Mesenchymal stem cell (in vitro differentiated cells and primary cell): ENCODE measurements around the gene ACACB.

Experiments
- DNase-seq: peaks from one replicate; pipeline ENCODE4 v3.0.0-alpha.2; 2013
- H2AFZ ChIP-seq: one replicate; pipeline ENCODE4 v1.6.1; 2013; ENCODE audit warnings: low read depth, mild to moderate bottlenecking, control low read depth, inconsistent platforms, low read length, moderate library complexity
- H2AK5ac ChIP-seq: 2 replicates; pipeline ENCODE4 v1.6.1; 2013; ENCODE audit warnings: low read length, moderate library complexity, mild to moderate bottlenecking, inconsistent platforms; ENCODE audit not compliant: severe bottlenecking
- H2BK120ac ChIP-seq: one replicate; pipeline ENCODE4 v1.6.1; 2013; ENCODE audit warnings: low read depth, mild to moderate bottlenecking, inconsistent platforms, low read length, moderate library complexity
- H2BK12ac ChIP-seq, 2 experiments: one replicate each; pipeline ENCODE4 v1.6.1; 2013; ENCODE audit warnings: inconsistent platforms in 2 of 2, low read length in 2 of 2, mild to moderate bottlenecking in 2 of 2, moderate library complexity in 2 of 2, control low read depth in 1 of 2
- H2BK15ac ChIP-seq: one replicate; pipeline ENCODE4 v1.6.1; 2013; ENCODE audit warnings: mild to moderate bottlenecking, low read depth, inconsistent platforms; ENCODE audit not compliant: poor library complexity, severe bottlenecking
- H2BK5ac ChIP-seq: 2 replicates; pipeline ENCODE4 v1.6.1; 2013; ENCODE audit warnings: low read depth, mild to moderate bottlenecking, low read length, control low read depth, inconsistent platforms; ENCODE audit not compliant: poor library complexity, severe bottlenecking
- H3K14ac ChIP-seq, 2 experiments: one replicate each; pipeline ENCODE4 v1.6.1; 2013; ENCODE audit warnings: inconsistent platforms in 2 of 2, low read length in 2 of 2, control low read depth in 1 of 2, mild to moderate bottlenecking in 1 of 2, moderate library complexity in 1 of 2
- H3K18ac ChIP-seq, 2 experiments: one replicate each; pipeline ENCODE4 v1.6.1; 2013; ENCODE audit warnings: inconsistent platforms in 2 of 2, low read length in 2 of 2, control low read depth in 1 of 2, low read depth in 1 of 2, mild to moderate bottlenecking in 1 of 2
- H3K23ac ChIP-seq, 2 experiments: one replicate each; pipeline ENCODE4 v1.6.1; 2013; ENCODE audit warnings: inconsistent platforms in 2 of 2, low read length in 2 of 2, mild to moderate bottlenecking in 2 of 2, moderate library complexity in 2 of 2, control low read depth in 1 of 2
- H3K27ac ChIP-seq: 2 replicates; pipeline ENCODE4 v1.5.1; 2013; ENCODE audit warnings: mild to moderate bottlenecking, moderate library complexity, low read length, control low read depth, inconsistent platforms; ENCODE audit not compliant: poor library complexity, severe bottlenecking
- H3K27me3 ChIP-seq, 2 experiments: 2 replicates each; pipeline versions ENCODE4 v1.6.1 to v1.7.0; 2013; ENCODE audit warnings: low read length in 2 of 2, mild to moderate bottlenecking in 2 of 2, moderate library complexity in 2 of 2, control low read depth in 1 of 2, inconsistent platforms in 1 of 2; ENCODE audit not compliant: control insufficient read depth in 1 of 2, insufficient read depth in 1 of 2
- H3K36me3 ChIP-seq, 2 experiments: 2 replicates each; pipeline versions ENCODE4 v1.6.1 to v1.7.0; 2013; ENCODE audit warnings: low read length in 2 of 2, control low read depth in 1 of 2, inconsistent platforms in 1 of 2, low read depth in 1 of 2, mild to moderate bottlenecking in 1 of 2; ENCODE audit not compliant: insufficient read depth in 2 of 2, control insufficient read depth in 1 of 2
- H3K4ac ChIP-seq, 2 experiments: one replicate each; pipeline ENCODE4 v1.6.1; 2013; ENCODE audit warnings: inconsistent platforms in 2 of 2, low read length in 2 of 2, mild to moderate bottlenecking in 2 of 2, moderate library complexity in 2 of 2, control low read depth in 1 of 2, low read depth in 1 of 2
- H3K4me1 ChIP-seq: 2 replicates; pipeline ENCODE4 v1.6.1; 2013; ENCODE audit warnings: low read depth, low read length, control low read depth; ENCODE audit not compliant: control insufficient read depth, insufficient read depth
- H3K4me2 ChIP-seq: 2 replicates; pipeline ENCODE4 v1.6.1; 2013; ENCODE audit warnings: low read length, mild to moderate bottlenecking, inconsistent platforms; ENCODE audit not compliant: poor library complexity, severe bottlenecking
- H3K4me3 ChIP-seq, 2 experiments: 2 replicates each; pipeline versions ENCODE4 v1.5.1 to v1.7.0; 2013; ENCODE audit warnings: low read length in 2 of 2, mild to moderate bottlenecking in 2 of 2, control low read depth in 1 of 2, low read depth in 1 of 2; ENCODE audit not compliant: insufficient read depth in 1 of 2
- H3K79me1 ChIP-seq: replicated peaks from 2 replicates; pipeline ENCODE4 v1.6.1; 2013; ENCODE audit warnings: mild to moderate bottlenecking, control low read depth, low read length, inconsistent platforms; ENCODE audit not compliant: poor library complexity, severe bottlenecking
- H3K9ac ChIP-seq: 2 replicates; pipeline ENCODE4 v1.7.0; 2013; ENCODE audit warnings: mild to moderate bottlenecking, low read length, moderate library complexity
- H3K9me3 ChIP-seq: 2 replicates; pipeline ENCODE4 v1.7.0; 2013; ENCODE audit warnings: mild to moderate bottlenecking, low read length; ENCODE audit not compliant: control insufficient read depth
- H4K8ac ChIP-seq: one replicate; pipeline ENCODE4 v1.6.1; 2013; ENCODE audit warnings: inconsistent platforms, mild to moderate bottlenecking, low read length, moderate library complexity
- H4K91ac ChIP-seq: one replicate; pipeline ENCODE4 v1.6.1; 2013; ENCODE audit warnings: mild to moderate bottlenecking, low read length, inconsistent platforms
- WGBS: methylation state at CpG from one replicate; pipeline ENCODE4 v1.1.7; 2013; ENCODE audit warnings: mixed read lengths; 5-methylcytosine and 5-hydroxymethylcytosine counted together

Gene ACACB

GRCh38 chr12:109244073-109244472 is 127.7 kb downstream of the ACACB start:
- Histone ChIP-seq H3K4me1 (no peaks in the 10 kb centered on the region), H3K9me3 (no peaks in the 10 kb centered on the region), H3K27ac (no peak overlapping the region), H3K4ac (no peak overlapping the region), H3K14ac (no peak overlapping the region), H3K23ac (no peak overlapping the region), H2AK5ac (no peak overlapping the region), H3K27me3 (no peaks in the 10 kb centered on the region), H3K36me3 (peaks cover 13 to 45% of the 10 kb centered on the region in 2 experiments), H2BK12ac (no peak overlapping the region), H3K4me2 (no peak overlapping the region), H2BK120ac (no peak overlapping the region), H4K91ac (no peak overlapping the region), H2BK15ac (no peak overlapping the region), H4K8ac (no peak overlapping the region), H2AFZ (no peak overlapping the region), H3K4me3 (no peak overlapping the region), H3K79me1 (no peaks in the 10 kb centered on the region), H2BK5ac (no peak overlapping the region), H3K18ac (no peak overlapping the region), H3K9ac (no peak overlapping the region)
- DNase-seq = no peak
- 78% methylated on average over 3 of the region's 5 CpGs for WGBS

GRCh38 chr12:109246221-109246620 is 129.8 kb downstream of the ACACB start:
- H3K36me3 ChIP-seq = peaks cover 5 to 31% of the 10 kb centered on the region in 2 experiments
- no peak overlapping the region for H3K4me2 ChIP-seq
- H3K79me1 ChIP-seq = no peaks in the 10 kb centered on the region
- H4K8ac ChIP-seq = no peak overlapping the region
- no peak for DNase-seq
- WGBS = 88% methylated on average over 15 of the region's 15 CpGs
- no peak overlapping the region for H2BK12ac ChIP-seq
- H3K27ac ChIP-seq = no peak overlapping the region
- H3K14ac ChIP-seq = no peak overlapping the region
- H3K4ac ChIP-seq = no peak overlapping the region
- H4K91ac ChIP-seq = no peak overlapping the region
- H3K23ac ChIP-seq = no peak overlapping the region
- H2BK15ac ChIP-seq = no peak overlapping the region
- no peaks in the 10 kb centered on the region for H3K27me3 ChIP-seq
- no peaks in the 10 kb centered on the region for H3K9me3 ChIP-seq
- H2BK5ac ChIP-seq = no peak overlapping the region
- no peak overlapping the region for H3K18ac ChIP-seq
- H2AK5ac ChIP-seq = no peak overlapping the region
- no peak overlapping the region for H2AFZ ChIP-seq
- H3K4me3 ChIP-seq = no peak overlapping the region
- H2BK120ac ChIP-seq = no peak overlapping the region
- no peaks in the 10 kb centered on the region for H3K4me1 ChIP-seq
- no peak overlapping the region for H3K9ac ChIP-seq

GRCh38 chr12:109247831-109248654 is 131.7 kb downstream of the ACACB start:
- Histone ChIP-seq H2AFZ (no peak overlapping the region), H3K14ac (no peak overlapping the region), H4K8ac (no peak overlapping the region), H2BK120ac (no peak overlapping the region), H3K9ac (no peak overlapping the region), H3K36me3 (peaks cover 0 to 22% of the 10 kb centered on the region in 2 experiments), H3K4me1 (no peaks in the 10 kb centered on the region), H4K91ac (no peak overlapping the region), H3K79me1 (no peaks in the 10 kb centered on the region), H3K9me3 (peaks cover 2% of the 10 kb centered on the region), H3K18ac (no peak overlapping the region), H3K27me3 (no peaks in the 10 kb centered on the region), H3K4me2 (no peak overlapping the region), H3K4ac (no peak overlapping the region), H2BK12ac (no peak overlapping the region), H3K4me3 (no peak overlapping the region), H2AK5ac (no peak overlapping the region), H3K23ac (no peak overlapping the region), H2BK15ac (no peak overlapping the region), H2BK5ac (no peak overlapping the region), H3K27ac (no peak overlapping the region)
- WGBS = 86% methylated on average over 9 of the region's 9 CpGs
- DNase-seq = no peak

- no peak overlapping the region for H3K18ac ChIP-seq
- peaks cover 0 to 30% of the 10 kb centered on the region in 2 experiments for H3K36me3 ChIP-seq
- H3K4me1 ChIP-seq = no peaks in the 10 kb centered on the region
- H2AFZ ChIP-seq = no peak overlapping the region
- H2BK5ac ChIP-seq = no peak overlapping the region
- no peak overlapping the region for H4K8ac ChIP-seq
- no peak overlapping the region for H2BK15ac ChIP-seq
- H2BK12ac ChIP-seq = no peak overlapping the region
- H3K27ac ChIP-seq = no peak overlapping the region
- H3K9ac ChIP-seq = no peak overlapping the region
- H4K91ac ChIP-seq = no peak overlapping the region
- no peak overlapping the region for H3K14ac ChIP-seq
- no peak overlapping the region for H3K23ac ChIP-seq
- no peaks in the 10 kb centered on the region for H3K79me1 ChIP-seq
- H3K27me3 ChIP-seq = no peaks in the 10 kb centered on the region
- WGBS = 83% methylated on average over 1 of the region's 1 CpG
- DNase-seq = no peak
- no peak overlapping the region for H3K4me2 ChIP-seq
- peaks cover 15% of the 10 kb centered on the region for H3K9me3 ChIP-seq
- H3K4me3 ChIP-seq = no peak overlapping the region
- H2AK5ac ChIP-seq = no peak overlapping the region
- no peak overlapping the region for H3K4ac ChIP-seq
- H2BK120ac ChIP-seq = no peak overlapping the region
Measured at GRCh38 chr12:109250523-109250922, 134.1 kb downstream of the ACACB start.
